ENCODE results near the gene PLA2R1.

The PLA2R1 gene

GRCh38 chr2:160064916-160065315 is 2.5 kb upstream of the PLA2R1 start:
- no peak overlapping the region for H3K27ac ChIP-seq (ENCODE audit: low read depth, low read length)
- peaks cover 0 to 3% of the 10 kb centered on the region in 2 donors for H3K27me3 ChIP-seq (ENCODE audit: control insufficient read depth in 1 of 2, insufficient read depth in 2 of 2, low read length in 2 of 2)
- peaks cover 16 to 23% of the 10 kb centered on the region in 2 donors for H3K4me1 ChIP-seq (ENCODE audit: control insufficient read depth in 1 of 2, insufficient read depth in 2 of 2, low read length in 2 of 2)
- H3K36me3 ChIP-seq (ENCODE audit: control insufficient read depth in 1 of 2, insufficient read depth in 2 of 2, low read length in 2 of 2) = no peaks in the 10 kb centered on the region
- no peak overlapping the region for H3K9ac ChIP-seq (ENCODE audit: low read depth in 1 of 2, low read length in 2 of 2)
- no peak overlapping the region for H3K4me3 ChIP-seq (ENCODE audit: low read depth in 1 of 2, low read length in 2 of 2)
- peaks cover 0 to 3% of the 10 kb centered on the region in 2 donors for H3K9me3 ChIP-seq (ENCODE audit: control insufficient read depth in 1 of 2, low read length in 2 of 2)

- peaks cover 0 to 3% of the 10 kb centered on the region in 2 donors for H3K9me3 ChIP-seq (ENCODE audit: control insufficient read depth in 1 of 2, low read length in 2 of 2)
- H3K4me3 ChIP-seq (ENCODE audit: low read depth in 1 of 2, low read length in 2 of 2) = no peak overlapping the region
- no peaks in the 10 kb centered on the region for H3K36me3 ChIP-seq (ENCODE audit: control insufficient read depth in 1 of 2, insufficient read depth in 2 of 2, low read length in 2 of 2)
- peaks cover 16 to 23% of the 10 kb centered on the region in 2 donors for H3K4me1 ChIP-seq (ENCODE audit: control insufficient read depth in 1 of 2, insufficient read depth in 2 of 2, low read length in 2 of 2)
- H3K27ac ChIP-seq (ENCODE audit: low read depth, low read length) = no peak overlapping the region
- H3K27me3 ChIP-seq (ENCODE audit: control insufficient read depth in 1 of 2, insufficient read depth in 2 of 2, low read length in 2 of 2) = peaks cover 0 to 3% of the 10 kb centered on the region in 2 donors
- H3K9ac ChIP-seq (ENCODE audit: low read depth in 1 of 2, low read length in 2 of 2) = no peak overlapping the region
These were observed 1.6 kb upstream of the PLA2R1 start for GRCh38 chr2:160063879-160064612.

DNA sequence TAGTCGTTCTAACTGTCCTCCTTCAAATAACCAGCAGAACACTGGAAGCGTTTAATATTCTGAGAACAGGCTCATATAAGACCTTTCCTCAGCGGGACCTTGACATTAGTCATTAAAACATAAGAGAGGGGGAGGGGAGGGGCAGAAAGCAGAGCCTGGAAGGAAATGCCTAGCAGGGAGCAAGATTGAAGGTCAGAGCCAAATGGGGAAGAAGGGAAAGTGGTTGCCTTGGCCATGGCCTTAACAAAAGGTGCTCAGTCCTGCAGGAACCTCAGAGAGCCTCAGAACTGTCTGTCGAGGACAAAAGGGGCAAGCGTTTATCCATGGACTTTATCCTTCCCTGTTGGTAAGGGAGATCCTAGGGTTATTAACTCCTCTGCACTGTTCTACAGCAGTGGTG is 856 bp upstream of the PLA2R1 start:
- Histone ChIP-seq H3K9me3 (ENCODE audit: control insufficient read depth in 1 of 2, low read length in 2 of 2) (no peaks in the 10 kb centered on the region), H3K4me1 (ENCODE audit: control insufficient read depth in 1 of 2, insufficient read depth in 2 of 2, low read length in 2 of 2) (peaks cover 16 to 23% of the 10 kb centered on the region in 2 donors), H3K4me3 (ENCODE audit: low read depth in 1 of 2, low read length in 2 of 2) (peak overlapping the region; percentile 77 to 88), H3K27me3 (ENCODE audit: control insufficient read depth in 1 of 2, insufficient read depth in 2 of 2, low read length in 2 of 2) (peaks cover 0 to 3% of the 10 kb centered on the region in 2 donors), H3K36me3 (ENCODE audit: control insufficient read depth in 1 of 2, insufficient read depth in 2 of 2, low read length in 2 of 2) (no peaks in the 10 kb centered on the region), H3K9ac (ENCODE audit: low read depth in 1 of 2, low read length in 2 of 2) (peak overlapping the region; percentile 64 to 65), H3K27ac (ENCODE audit: low read depth, low read length) (no peak overlapping the region)

DNA sequence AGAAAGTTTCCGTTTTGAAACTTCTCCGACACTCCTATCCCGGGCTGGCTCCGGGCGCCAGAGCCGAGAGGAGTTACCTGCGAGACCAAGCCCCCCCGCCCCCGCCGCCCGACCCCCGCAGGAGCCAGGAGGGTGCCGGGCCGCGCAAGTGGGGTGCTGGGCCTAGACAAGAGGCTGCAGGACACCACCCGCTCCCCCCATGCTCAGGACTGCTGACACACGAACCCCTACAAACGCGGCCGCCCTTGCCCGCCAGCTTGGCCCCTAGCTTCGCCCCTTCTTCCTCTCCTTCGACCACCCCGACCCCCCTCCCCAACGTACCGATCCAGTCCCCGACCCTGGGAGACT is 497 bp downstream of the PLA2R1 start:
- Histone ChIP-seq H3K4me3 (ENCODE audit: low read depth in 1 of 2, low read length in 2 of 2) (peak overlapping the region; percentile 77 to 88), H3K27ac (ENCODE audit: low read depth, low read length) (no peak overlapping the region), H3K4me1 (ENCODE audit: control insufficient read depth in 1 of 2, insufficient read depth in 2 of 2, low read length in 2 of 2) (peaks cover 16 to 23% of the 10 kb centered on the region in 2 donors), H3K36me3 (ENCODE audit: control insufficient read depth in 1 of 2, insufficient read depth in 2 of 2, low read length in 2 of 2) (no peaks in the 10 kb centered on the region), H3K27me3 (ENCODE audit: control insufficient read depth in 1 of 2, insufficient read depth in 2 of 2, low read length in 2 of 2) (peaks cover 0 to 3% of the 10 kb centered on the region in 2 donors), H3K9ac (ENCODE audit: low read depth in 1 of 2, low read length in 2 of 2) (peak overlapping the region; percentile 64 to 65), H3K9me3 (ENCODE audit: control insufficient read depth in 1 of 2, low read length in 2 of 2) (no peaks in the 10 kb centered on the region)

- H3K4me1 ChIP-seq (ENCODE audit: control insufficient read depth in 1 of 2, insufficient read depth in 2 of 2, low read length in 2 of 2) = peaks cover 16 to 23% of the 10 kb centered on the region in 2 donors
- no peaks in the 10 kb centered on the region for H3K36me3 ChIP-seq (ENCODE audit: control insufficient read depth in 1 of 2, insufficient read depth in 2 of 2, low read length in 2 of 2)
- H3K27ac ChIP-seq (ENCODE audit: low read depth, low read length) = no peak overlapping the region
- peak overlapping the region; percentile 54 to 64 for H3K9ac ChIP-seq (ENCODE audit: low read depth in 1 of 2, low read length in 2 of 2)
- H3K9me3 ChIP-seq (ENCODE audit: control insufficient read depth in 1 of 2, low read length in 2 of 2) = no peaks in the 10 kb centered on the region
- peaks cover 0 to 3% of the 10 kb centered on the region in 2 donors for H3K27me3 ChIP-seq (ENCODE audit: control insufficient read depth in 1 of 2, insufficient read depth in 2 of 2, low read length in 2 of 2)
- H3K4me3 ChIP-seq (ENCODE audit: low read depth in 1 of 2, low read length in 2 of 2) = peak overlapping the region; percentile 77 to 88
These were observed 882 bp downstream of the PLA2R1 start for GRCh38 chr2:160061533-160061932.

- H3K9me3 ChIP-seq (ENCODE audit: control insufficient read depth in 1 of 2, low read length in 2 of 2) = no peaks in the 10 kb centered on the region
- H3K9ac ChIP-seq (ENCODE audit: low read depth in 1 of 2, low read length in 2 of 2) = no peak overlapping the region
- peaks cover 0 to 3% of the 10 kb centered on the region in 2 donors for H3K27me3 ChIP-seq (ENCODE audit: control insufficient read depth in 1 of 2, insufficient read depth in 2 of 2, low read length in 2 of 2)
- H3K4me3 ChIP-seq (ENCODE audit: low read depth in 1 of 2, low read length in 2 of 2) = no peak overlapping the region
- no peak overlapping the region for H3K27ac ChIP-seq (ENCODE audit: low read depth, low read length)
- peaks cover 16 to 23% of the 10 kb centered on the region in 2 donors for H3K4me1 ChIP-seq (ENCODE audit: control insufficient read depth in 1 of 2, insufficient read depth in 2 of 2, low read length in 2 of 2)
- H3K36me3 ChIP-seq (ENCODE audit: control insufficient read depth in 1 of 2, insufficient read depth in 2 of 2, low read length in 2 of 2) = no peaks in the 10 kb centered on the region
These were observed 2.1 kb downstream of the PLA2R1 start for GRCh38 chr2:160060297-160060696.

DNA sequence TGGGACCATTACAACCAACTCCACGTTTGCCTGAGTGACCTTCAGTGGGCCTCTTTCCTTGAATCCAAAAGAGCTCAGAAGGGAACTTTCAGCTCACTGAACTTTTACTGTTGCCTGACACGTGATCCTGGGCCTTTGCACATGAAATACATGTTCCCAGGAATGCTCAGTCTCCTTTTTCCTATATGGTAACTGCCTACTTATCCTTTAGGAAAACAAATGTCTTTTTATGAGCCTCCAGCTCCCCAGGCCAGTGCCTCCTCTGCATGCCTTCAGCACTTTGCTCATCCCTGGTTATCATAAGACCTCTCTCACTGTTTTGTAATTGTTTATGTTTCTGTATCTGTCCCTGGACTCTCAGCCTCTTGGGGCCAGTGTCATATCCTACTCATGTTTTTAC is 5.1 kb downstream of the PLA2R1 start:
- no peak overlapping the region for H3K27ac ChIP-seq (ENCODE audit: low read depth, low read length)
- H3K9ac ChIP-seq (ENCODE audit: low read depth in 1 of 2, low read length in 2 of 2) = no peak overlapping the region
- peaks cover 1 to 4% of the 10 kb centered on the region in 2 donors for H3K4me1 ChIP-seq (ENCODE audit: control insufficient read depth in 1 of 2, insufficient read depth in 2 of 2, low read length in 2 of 2)

GRCh38 chr2:160055726-160056108 is 6.7 kb downstream of the PLA2R1 start:
- peaks cover 3 to 6% of the 10 kb centered on the region in 2 donors for H3K4me1 ChIP-seq (ENCODE audit: control insufficient read depth in 1 of 2, insufficient read depth in 2 of 2, low read length in 2 of 2)

More for the DNA sequence above, 5.1 kb downstream of the PLA2R1 start:
- Histone ChIP-seq H3K27me3 (ENCODE audit: control insufficient read depth in 1 of 2, insufficient read depth in 2 of 2, low read length in 2 of 2) (no peaks in the 10 kb centered on the region), H3K9me3 (ENCODE audit: control insufficient read depth in 1 of 2, low read length in 2 of 2) (no peaks in the 10 kb centered on the region), H3K4me3 (ENCODE audit: low read depth in 1 of 2, low read length in 2 of 2) (no peak overlapping the region), H3K36me3 (ENCODE audit: control insufficient read depth in 1 of 2, insufficient read depth in 2 of 2, low read length in 2 of 2) (no peaks in the 10 kb centered on the region)

GRCh38 chr2:160054984-160055725 is 7.3 kb downstream of the PLA2R1 start:
- H3K4me3 ChIP-seq (ENCODE audit: low read depth in 1 of 2, low read length in 2 of 2) = no peak overlapping the region
- no peaks in the 10 kb centered on the region for H3K36me3 ChIP-seq (ENCODE audit: control insufficient read depth in 1 of 2, insufficient read depth in 2 of 2, low read length in 2 of 2)
- no peaks in the 10 kb centered on the region for H3K27me3 ChIP-seq (ENCODE audit: control insufficient read depth in 1 of 2, insufficient read depth in 2 of 2, low read length in 2 of 2)
- H3K9me3 ChIP-seq (ENCODE audit: control insufficient read depth in 1 of 2, low read length in 2 of 2) = no peaks in the 10 kb centered on the region
- H3K9ac ChIP-seq (ENCODE audit: low read depth in 1 of 2, low read length in 2 of 2) = no peak overlapping the region
- peaks cover 0 to 6% of the 10 kb centered on the region in 2 donors for H3K4me1 ChIP-seq (ENCODE audit: control insufficient read depth in 1 of 2, insufficient read depth in 2 of 2, low read length in 2 of 2)
- H3K27ac ChIP-seq (ENCODE audit: low read depth, low read length) = no peak overlapping the region

More at GRCh38 chr2:160055726-160056108, 6.7 kb downstream of the PLA2R1 start:
- no peaks in the 10 kb centered on the region for H3K27me3 ChIP-seq (ENCODE audit: control insufficient read depth in 1 of 2, insufficient read depth in 2 of 2, low read length in 2 of 2)
- no peak overlapping the region for H3K4me3 ChIP-seq (ENCODE audit: low read depth in 1 of 2, low read length in 2 of 2)
- no peaks in the 10 kb centered on the region for H3K9me3 ChIP-seq (ENCODE audit: control insufficient read depth in 1 of 2, low read length in 2 of 2)
- H3K9ac ChIP-seq (ENCODE audit: low read depth in 1 of 2, low read length in 2 of 2) = no peak overlapping the region
- H3K27ac ChIP-seq (ENCODE audit: low read depth, low read length) = no peak overlapping the region
- H3K36me3 ChIP-seq (ENCODE audit: control insufficient read depth in 1 of 2, insufficient read depth in 2 of 2, low read length in 2 of 2) = no peaks in the 10 kb centered on the region

- Histone ChIP-seq H3K27me3 (ENCODE audit: control insufficient read depth in 1 of 2, insufficient read depth in 2 of 2, low read length in 2 of 2) (no peaks in the 10 kb centered on the region), H3K4me3 (ENCODE audit: low read depth in 1 of 2, low read length in 2 of 2) (no peak overlapping the region), H3K4me1 (ENCODE audit: control insufficient read depth in 1 of 2, insufficient read depth in 2 of 2, low read length in 2 of 2) (peaks cover 0 to 6% of the 10 kb centered on the region in 2 donors), H3K9me3 (ENCODE audit: control insufficient read depth in 1 of 2, low read length in 2 of 2) (no peaks in the 10 kb centered on the region), H3K9ac (ENCODE audit: low read depth in 1 of 2, low read length in 2 of 2) (no peak overlapping the region), H3K36me3 (ENCODE audit: control insufficient read depth in 1 of 2, insufficient read depth in 2 of 2, low read length in 2 of 2) (no peaks in the 10 kb centered on the region), H3K27ac (ENCODE audit: low read depth, low read length) (no peak overlapping the region)
These were observed 8.5 kb downstream of the PLA2R1 start for GRCh38 chr2:160053946-160054345.
